Fibroblast of upper back skin (primary cell): Measurements from ENCODE around the gene RHOT2.

Source experiments
- DNase-seq: peaks from one replicate; pipeline ENCODE4 v3.0.0-alpha.2; 2013

Gene RHOT2

DNA sequence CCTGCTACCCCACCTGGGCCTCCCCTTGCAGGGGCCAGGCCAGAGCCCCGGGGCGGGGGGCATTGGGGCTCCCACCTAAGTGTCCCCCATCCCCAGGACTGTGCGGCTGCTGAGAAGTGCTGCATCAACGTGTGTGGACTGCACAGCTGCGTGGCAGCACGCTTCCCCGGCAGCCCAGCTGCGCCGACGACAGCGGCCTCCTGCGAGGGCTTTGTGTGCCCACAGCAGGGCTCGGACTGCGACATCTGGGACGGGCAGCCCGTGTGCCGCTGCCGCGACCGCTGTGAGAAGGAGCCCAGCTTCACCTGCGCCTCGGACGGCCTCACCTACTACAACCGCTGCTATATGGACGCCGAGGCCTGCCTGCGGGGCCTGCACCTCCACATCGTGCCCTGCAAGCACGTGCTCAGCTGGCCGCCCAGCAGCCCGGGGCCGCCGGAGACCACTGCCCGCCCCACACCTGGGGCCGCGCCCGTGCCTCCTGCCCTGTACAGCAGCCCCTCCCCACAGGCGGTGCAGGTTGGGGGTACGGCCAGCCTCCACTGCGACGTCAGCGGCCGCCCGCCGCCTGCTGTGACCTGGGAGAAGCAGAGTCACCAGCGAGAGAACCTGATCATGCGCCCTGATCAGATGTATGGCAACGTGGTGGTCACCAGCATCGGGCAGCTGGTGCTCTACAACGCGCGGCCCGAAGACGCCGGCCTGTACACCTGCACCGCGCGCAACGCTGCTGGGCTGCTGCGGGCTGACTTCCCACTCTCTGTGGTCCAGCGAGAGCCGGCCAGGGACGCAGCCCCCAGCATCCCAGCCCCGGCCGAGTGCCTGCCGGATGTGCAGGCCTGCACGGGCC is 35.2 kb upstream of the RHOT2 start:
- DNase-seq: no peak

DNA sequence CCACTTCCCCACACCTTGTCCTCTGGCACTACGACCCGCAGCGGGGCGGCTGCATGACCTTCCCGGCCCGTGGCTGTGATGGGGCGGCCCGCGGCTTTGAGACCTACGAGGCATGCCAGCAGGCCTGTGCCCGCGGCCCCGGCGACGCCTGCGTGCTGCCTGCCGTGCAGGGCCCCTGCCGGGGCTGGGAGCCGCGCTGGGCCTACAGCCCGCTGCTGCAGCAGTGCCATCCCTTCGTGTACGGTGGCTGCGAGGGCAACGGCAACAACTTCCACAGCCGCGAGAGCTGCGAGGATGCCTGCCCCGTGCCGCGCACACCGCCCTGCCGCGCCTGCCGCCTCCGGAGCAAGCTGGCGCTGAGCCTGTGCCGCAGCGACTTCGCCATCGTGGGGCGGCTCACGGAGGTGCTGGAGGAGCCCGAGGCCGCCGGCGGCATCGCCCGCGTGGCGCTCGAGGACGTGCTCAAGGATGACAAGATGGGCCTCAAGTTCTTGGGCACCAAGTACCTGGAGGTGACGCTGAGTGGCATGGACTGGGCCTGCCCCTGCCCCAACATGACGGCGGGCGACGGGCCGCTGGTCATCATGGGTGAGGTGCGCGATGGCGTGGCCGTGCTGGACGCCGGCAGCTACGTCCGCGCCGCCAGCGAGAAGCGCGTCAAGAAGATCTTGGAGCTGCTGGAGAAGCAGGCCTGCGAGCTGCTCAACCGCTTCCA is 34.4 kb upstream of the RHOT2 start:
- DNase-seq: no peak

DNA sequence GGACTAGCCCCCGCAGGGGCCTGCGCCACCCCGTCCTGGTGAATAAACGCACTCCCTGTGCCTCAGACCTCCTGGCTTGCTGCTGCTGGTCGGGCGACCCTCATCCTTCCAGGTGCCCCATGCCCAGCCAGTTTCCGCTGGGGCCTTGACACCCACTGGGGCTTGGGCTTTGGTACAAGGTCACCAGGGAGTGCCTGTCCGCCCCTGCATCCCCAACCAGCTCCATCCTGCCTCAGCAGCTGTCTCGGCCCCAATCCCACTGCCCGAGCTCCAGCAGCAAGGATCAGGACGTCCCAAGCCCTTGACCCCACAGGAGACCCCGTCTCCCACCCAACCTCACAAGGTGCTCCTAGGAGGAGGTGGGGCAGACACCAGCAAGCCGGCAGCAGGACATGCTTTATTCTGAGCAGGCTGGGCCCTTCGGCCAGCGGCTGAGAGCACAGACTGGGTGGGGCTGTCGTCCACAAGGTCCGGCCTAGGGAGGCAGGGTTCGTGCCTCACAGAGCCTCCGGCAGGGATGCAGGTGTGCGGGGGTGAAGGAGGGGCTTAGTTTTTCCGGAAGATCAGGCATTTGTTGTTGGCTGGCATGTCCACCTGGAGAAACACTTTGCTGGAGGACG is 33.8 kb upstream of the RHOT2 start:
- no peak for DNase-seq

DNA sequence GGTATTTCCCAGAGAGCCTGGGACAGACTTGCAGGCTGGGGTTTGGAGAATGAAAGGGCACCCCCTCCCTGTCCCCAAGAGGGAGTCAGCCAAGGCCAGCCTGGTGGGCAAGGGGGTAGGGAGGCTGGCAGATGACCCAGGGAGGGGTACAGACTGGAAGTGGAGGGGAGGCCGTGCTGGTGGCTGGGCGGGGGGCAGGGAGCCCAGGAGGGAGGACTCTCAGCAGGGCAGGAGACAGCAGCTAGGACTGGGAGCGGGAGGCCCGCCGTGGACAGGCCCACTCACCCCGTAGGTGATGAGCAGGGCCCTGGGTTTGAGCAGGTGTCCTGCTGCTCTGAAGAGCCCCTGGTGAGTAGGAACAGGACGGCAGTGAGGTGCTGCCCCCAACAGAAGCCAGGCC is 32.9 kb upstream of the RHOT2 start:
- no peak for DNase-seq

DNA sequence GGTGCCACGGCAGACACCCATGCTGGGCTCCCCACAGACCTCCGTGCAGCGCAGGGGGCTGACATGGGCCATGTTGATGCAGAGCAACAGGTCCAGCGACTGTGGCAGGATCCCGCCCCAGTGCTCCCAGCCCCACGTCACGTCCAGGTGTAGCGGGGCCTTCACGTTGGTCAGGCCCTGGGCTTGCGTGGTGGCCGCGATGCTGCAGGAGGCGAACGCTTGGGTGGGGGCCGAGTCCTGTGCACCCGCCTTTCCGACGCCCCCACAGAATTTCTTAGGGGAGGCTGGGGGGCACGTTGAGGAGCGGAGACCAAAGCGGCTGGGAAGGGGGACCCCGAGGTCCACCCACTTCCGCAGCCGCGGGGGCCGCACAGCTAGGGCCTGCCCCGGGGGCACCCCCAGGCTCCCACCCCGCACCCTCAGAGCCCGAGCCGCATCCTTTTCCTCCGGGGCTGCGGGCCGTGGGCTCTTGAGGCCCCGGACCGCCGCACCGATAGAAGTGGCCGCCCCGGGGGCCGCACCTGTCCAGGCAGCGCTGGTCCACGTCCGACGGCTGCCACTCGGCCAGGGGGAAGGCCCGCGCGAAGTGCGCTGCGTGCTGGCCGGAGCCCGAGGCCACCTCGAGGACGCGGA is 32.2 kb upstream of the RHOT2 start:
- no peak for DNase-seq

DNA sequence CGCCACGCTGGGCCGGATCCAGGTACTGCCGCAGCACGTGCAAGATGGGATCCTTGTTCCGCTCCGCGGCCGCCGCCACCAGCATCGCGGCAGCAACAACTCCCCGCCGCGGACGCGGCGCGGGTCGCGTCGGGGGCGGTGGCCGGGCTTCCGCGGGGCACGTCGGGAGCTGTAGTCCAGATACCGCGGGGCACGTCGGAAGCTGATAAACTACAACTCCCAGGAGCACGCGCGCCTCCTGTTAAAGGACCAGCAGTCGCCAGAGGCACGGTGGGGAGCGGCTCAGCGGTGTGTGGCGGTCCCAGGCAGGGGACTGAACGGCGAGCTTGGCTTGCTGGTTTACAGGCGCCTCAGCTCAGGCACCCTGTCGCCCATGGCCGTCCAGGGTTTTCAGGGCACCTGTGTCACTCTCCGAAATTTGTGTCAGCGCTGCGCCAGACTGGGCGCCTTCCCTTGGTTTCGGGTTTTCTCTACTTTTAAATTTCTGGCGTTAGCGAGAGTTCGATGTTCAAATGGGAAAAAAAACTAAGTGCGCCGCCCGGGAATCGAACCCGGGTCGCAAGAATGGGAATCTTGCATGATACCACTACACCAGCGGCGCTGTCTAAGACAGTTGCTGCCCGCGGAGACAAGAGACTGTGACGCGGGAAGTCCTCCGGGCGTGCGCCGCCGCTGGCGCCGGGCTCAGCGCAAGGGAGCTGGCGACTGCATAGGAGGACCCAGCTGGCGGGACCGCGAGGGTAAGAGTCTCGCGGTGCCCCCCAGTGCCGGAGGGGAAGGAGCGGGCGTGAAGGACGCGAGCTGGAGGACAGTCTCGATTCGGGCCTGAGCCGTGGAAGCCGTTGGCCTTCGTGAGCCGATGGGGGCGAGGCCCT is 31.5 kb upstream of the RHOT2 start, which contains the start of gene METTL26:
METTL26 (minus strand) TSS at position 100 of the 875 bp plus-strand sequence; CDS start at position 85, 15 bp downstream.
- peak; percentile 94 for DNase-seq

DNA sequence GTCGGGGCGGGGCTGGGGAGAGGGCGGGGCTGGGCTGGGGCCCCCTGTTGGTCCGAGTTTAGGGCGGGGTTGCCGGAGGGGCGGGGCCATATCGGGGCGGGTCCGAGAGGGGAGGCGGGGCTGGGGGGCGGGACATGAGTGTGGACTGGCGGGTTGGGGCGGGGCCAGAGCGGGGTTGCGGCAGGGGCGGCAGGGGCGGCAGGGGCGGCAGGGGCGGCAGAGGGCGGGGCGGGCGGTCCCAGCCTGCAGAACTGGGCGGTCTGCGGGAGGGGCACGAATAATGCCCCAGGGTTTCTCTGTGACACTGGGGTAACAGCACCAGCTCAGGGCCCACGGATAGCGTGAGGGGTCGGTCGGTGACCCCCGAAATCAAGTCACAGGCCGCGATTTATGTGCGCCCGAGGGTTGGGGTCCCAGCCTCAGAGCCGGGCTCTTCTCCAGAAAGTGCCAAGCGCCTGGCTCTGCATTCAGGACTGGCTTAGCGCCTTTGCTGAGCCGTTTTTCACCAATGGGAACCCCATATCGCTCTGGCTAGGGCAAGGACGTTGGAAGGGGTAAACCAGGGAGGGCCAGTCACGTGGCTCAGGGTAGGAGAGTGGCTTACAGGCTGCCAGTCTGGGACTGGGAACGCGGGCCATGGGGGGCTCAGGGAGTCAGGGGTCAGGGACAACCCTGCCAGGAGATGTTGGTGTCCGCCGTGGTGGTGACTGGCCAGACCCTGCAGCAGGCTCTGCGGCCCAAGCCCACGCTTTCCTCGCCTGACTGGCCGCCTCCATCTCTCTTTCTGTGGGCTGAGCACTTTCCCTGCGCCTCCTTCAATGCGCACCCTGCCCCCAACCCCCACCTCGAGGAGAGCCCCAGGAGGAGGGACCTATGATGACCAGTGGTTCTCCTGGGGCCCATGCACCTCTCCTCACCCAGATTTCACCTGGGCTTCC is 30.6 kb upstream of the RHOT2 start:
- DNase-seq: peak; percentile 88

DNA sequence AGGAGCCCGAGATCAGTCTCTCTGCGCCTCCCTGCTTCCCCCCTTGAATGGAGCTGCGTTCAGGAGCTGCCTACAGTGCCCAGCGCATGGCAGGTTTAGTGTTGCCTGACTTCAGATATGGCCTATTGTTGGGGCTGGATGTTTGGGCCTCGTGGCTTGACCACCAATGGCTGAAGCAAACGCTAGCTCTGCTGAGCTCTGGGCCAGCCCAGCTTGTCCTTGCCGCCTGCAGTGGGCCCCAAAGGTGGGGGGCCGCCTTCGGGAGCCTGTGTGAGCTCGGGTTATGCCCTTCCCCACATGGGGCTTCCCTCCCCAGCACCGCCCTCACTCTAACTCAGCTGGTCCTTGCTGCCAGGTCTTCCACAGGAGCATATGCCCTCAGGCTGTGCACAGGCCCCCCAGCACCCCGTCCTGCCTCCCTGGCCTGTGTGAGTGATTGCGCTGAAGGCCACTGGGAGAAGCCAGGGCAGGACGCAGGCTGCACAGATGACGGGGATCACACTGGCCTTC is 29.8 kb upstream of the RHOT2 start:
- DNase-seq: no peak

DNA sequence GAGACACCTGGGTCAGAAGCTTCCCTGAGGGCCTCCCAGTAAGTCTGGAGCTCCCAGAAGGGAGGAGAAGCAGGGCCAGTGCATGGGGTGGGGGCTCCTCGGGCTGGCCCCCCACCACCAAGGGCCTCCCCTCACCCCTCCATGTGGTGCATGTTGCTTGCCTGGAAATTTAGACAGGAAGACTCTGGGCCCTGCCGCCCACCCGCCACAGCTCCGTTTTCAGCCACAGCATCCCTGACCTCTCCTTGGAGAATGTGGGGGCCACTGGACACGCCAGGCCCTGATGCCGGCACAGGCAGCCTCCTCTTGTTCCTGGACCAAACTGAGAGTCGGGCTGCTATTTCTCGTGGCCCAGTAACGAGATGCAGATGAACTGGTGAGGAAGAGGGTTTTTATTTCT is 29.1 kb upstream of the RHOT2 start:
- no peak for DNase-seq

DNA sequence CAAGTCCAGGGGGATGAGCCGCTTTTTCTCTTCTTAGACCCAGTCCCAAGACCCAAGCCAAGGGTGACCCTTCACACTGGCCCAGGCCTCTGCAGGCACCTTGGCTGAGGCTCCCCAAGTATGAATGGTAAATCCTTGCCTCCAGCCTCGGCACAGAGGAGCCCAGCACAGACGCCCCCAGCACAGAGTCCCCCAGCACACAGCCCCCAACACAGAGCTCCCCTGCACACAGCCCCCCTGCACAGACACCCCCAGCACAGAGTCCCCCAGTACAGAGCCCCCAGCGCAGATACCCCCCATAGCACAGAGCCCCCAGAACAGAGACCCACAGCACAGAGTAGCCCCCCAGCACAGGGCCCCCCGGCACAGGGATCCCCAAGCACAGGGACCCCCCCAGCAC is 27.3 kb upstream of the RHOT2 start:
- DNase-seq: no peak

DNA sequence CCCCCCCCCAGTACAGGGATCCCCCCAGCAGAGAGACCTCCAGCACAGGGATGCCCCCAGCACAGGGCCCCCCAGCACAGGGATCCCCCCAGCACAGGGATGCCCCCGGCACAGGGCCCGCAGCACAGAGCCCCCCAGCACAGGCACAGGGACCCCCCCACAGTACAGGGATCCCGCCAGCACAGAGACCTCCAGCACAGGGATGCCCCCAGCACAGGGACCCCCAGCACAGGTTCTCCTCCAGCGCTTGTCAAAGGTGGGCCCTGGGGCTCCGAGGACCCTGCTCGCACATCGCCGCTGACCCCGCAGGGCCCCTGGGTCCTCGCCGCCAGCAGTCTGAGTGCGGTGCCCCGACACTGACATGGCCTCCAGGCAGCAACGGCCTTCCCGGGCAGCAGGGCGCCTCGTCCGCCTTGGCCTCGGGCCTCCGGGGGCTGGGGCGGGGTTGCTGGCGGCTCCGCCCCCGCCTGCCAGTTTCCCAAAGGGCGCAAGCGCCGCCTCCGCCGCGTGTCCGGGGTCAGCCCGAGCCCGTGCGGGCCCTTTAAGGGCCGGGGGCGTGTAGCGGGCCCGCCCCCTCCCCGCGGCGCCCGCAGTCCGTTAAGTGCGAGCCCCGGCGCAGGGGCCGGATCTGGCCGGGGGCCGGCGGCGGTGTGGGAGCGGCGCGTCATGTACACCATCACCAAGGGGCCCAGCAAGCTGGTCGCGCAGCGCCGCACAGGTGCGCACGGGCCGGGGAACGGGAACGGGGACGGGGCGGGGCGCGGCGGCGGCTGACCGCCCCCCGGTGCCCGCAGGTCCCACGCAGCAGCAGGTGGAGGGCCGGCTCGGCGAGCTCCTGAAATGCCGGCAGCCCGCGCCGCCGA is 26.4 kb upstream of the RHOT2 start, which contains the start of gene MCRIP2:
MCRIP2 (plus strand) TSS at position 503 of the 863 bp plus-strand sequence; CDS start at position 667, 164 bp downstream.
- peak; percentile 61 for DNase-seq

DNA sequence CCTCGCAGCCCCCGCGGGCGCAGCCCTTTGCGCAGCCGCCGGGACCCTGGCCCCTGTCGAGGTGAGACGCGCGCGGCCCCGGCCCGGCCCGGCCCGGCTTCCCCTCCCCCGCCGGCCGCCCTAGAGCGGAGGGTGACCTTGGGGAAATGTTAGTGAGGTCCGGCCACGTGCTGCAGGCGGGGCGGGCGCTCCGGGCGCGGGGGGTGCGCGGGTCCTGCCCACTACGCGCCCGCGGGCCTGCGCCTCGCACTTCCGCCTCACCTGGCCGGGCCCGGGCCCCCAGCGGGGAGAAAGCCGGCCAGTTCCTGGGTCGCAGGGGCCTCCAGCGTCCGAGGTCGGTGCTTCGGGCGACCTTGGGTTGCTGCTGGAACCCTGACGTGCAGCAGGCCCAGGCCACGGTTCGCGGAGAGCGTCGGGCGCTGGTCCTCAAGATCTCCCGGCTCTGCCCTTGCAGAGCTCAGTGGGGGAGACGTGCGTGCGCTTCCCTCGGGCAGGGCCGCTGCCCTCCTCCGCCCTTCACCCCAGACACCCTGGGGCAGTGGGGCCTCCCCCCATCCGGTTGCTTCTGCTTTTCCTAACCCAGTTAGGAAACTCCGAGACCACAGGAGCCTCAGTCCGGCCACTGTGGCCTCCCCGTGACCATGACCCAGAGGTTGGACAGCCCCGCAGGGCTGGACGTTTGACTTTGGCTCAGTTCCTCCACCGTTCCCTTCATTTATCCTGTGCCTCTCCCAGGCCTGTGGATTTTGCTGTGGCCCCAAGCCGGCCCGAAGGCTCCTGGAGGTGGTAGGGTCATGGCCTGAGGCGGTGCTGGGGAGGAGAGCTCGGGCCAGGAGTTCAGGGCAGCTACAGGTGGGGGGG is 25.5 kb upstream of the RHOT2 start:
- no peak for DNase-seq

DNA sequence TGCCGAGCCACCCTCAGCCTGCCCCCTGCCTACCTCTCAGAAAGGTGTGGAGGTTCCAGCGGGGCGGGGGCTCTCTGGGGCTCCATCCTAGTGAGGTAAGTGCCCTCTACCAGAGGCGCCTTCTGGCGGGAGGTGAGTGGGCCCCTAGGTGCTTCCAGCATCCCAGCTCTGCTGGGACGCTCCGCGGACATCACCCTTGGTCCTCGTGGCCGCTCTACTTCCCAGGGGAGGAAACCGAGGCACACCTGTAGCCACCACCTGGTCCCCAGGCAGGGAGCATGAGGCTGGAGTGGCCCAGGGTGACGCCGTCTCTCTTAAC is 24.9 kb upstream of the RHOT2 start:
- DNase-seq: no peak

DNA sequence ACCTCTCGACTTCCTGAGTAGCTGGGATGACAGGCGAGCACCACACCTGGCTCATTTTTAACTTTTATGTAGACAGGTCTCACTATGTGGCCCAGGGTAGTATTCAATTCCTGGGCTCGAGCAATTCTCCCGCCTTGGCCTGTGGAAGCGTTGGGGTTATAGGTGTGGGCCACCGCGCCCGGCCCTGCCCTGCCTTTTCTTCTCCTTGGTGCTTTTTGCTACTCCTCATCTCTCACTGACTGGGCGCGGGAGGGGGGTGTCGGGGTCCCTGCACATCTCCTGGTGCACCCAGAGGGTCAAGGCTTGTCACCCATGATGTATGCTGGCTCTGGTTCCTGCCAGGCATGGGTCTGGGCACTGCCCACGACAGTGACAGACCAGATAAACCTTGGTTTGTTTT is 23.4 kb upstream of the RHOT2 start:
- no peak for DNase-seq

DNA sequence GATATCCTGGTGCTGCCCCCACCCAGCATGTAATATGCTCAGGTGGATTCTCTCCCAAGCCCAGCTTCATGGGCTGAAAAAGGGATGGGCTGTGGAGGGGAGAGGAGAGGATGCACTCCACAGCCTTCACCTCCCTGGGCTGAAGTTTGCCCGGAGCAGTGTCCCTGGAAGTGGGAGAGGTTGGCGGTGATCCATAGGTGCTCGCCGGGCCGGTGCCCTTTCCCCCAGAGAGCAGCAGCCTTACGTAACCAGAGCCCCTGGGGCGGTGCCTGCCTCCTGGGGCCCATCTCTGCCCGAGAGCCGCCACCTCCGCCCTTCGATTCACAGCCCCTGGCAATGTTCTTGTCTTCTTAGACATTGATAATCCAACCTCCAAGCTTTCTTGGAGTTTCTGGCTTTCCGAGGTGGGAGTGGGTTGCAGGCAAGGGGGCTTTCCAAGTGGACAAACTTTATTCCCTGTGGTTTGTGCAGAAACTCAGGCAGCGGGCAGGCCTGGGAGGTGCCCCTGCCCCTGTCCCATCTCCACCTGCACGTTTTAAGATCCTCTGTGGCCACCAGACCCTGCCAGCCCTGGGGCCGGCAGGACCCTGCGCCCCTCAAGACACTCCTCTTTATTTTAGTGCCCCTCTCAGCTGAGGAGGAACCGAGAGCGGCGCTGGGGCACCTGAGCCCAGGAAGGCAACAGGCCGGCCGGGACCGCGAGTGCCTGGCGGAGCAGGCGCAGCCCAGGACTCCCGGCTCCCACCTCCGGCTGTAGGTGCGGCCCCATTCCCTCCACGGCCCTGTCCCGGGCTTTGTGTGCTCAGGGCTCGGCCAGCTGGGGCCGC is 21.9 kb upstream of the RHOT2 start:
- no peak for DNase-seq

DNA sequence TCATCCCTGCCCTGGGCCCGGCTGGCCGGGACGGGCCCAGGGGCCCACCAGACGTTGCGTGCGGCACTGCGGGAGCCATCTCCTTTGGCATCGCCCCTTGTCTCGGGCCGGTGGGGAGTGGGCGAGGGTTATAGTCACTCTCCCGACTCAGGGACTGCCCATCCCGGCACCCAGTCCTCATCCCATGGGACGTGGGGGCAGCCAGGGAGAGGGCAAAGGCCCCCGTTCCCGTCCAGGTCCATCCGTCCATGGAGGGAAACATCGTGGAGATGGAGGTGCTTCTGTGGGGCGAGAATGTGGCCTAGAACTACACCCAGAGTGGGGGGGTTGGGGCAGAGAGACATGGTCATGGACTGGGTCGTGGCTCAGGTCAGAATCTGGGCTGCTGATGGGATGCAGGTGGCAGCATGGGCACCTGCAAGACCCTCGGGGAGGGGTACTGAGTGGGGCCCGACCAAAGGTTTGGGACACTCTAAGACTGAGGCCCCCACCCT is 21.2 kb upstream of the RHOT2 start:
- no peak for DNase-seq

DNA sequence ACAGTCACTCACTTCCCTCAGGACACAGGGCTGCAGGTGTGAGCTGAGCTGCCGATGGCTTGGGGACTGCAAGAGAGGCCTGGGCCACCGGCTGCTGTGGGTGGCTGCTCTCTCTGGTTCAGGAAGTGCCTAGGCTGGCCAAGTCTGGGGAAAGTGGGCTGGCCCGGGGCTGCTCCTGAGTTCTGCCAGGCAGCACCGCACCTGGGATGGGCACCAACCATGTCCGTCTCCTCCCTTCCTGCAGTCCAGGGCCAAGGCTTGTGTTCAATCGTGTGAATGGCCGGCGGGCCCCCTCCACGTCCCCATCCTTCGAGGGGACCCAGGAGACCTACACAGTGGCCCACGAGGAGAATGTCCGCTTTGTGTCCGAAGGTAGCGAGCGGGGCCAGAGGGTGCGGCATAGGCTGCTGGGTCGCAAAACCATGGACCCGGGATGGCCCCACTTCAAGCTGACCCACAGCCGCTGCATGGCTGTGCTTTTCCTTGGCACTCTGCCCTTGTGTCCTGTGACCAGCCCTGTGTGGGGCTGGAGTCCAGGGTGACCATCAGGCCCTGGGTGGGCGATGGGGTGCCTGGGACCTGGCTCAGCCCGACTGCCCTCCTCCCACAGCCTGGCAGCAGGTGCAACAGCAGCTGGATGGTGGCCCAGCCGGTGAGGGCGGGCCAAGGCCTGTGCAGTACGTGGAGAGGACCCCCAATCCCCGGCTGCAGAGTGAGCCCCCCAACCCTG is 20.6 kb upstream of the RHOT2 start:
- DNase-seq: no peak
